ENCODE results near the gene MTMR12.
"Not testable (repeated sequence)": the region's sequence is repeated elsewhere in the genome, so short reads cannot be mapped to it uniquely, and the experiment has no call there.

Gene MTMR12

DNA sequence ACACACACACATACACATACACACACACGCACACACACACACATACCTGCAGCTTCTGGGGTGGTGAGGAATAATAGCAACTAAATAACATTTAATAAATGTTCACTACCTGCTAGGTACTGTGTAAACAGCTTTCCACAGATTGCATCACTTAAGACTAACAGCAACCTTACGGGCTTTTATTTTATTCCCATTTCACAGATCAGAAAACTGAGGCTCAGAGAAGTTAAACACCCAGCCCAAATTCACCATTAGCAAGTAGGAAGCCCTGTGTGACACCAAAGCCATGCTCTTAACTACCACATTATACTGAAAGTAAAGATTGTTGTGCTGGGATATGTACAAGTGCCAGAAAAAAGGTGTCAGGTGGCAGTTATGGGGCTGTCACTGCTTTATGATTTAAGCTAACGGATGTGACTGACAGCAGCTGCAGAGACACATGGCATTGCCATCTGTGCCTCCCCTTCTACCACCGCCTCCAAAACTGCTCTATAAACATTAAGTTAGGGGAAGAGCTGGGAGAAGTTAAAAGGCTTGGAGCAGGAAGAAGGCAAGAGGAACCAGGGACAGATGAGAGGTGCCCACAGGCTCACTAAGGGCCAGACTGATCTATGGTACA, 13.6 kb downstream of the MTMR12 start:
- DNase-seq (ENCODE audit: low read depth in 4 of 4, low spot score in 1 of 4): no peak

DNA sequence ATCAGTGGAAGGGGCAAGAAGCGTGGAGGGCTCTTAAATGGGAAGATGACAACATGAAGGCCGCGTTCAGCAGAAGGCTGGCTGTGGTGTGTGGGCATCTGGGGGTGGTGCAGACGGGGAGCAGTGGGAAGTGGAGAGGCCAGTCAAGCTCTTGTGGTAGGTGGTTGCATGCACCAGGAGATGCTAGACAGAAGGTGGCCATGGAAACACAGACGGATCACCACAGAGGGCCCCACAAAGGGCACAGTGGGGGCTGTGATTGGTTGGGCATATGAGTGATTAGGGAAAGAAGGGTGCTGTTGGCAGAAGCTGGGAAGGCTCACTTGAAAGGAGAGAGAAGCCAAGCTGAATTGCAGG, 14.7 kb downstream of the MTMR12 start:
- DNase-seq (ENCODE audit: low read depth in 4 of 4, low spot score in 1 of 4): no peak

- DNase-seq (ENCODE audit: low read depth in 4 of 4, low spot score in 1 of 4): no peak
These were observed 15.3 kb downstream of the MTMR12 start for GRCh38 chr5:32297181-32298058.

- DNase-seq (ENCODE audit: low read depth in 4 of 4, low spot score in 1 of 4): not testable (repeated sequence)
These were observed 16.6 kb downstream of the MTMR12 start for GRCh38 chr5:32295966-32296772.

- no peak for DNase-seq (ENCODE audit: low read depth in 4 of 4, low spot score in 1 of 4)
These were observed 21.1 kb downstream of the MTMR12 start for GRCh38 chr5:32291591-32291990.

GRCh38 chr5:32290922-32291321, 21.8 kb downstream of the MTMR12 start:
- no peak for DNase-seq (ENCODE audit: low read depth in 4 of 4, low spot score in 1 of 4)

- not testable (repeated sequence) for DNase-seq (ENCODE audit: low read depth in 4 of 4, low spot score in 1 of 4)
These were observed 22.2 kb downstream of the MTMR12 start for GRCh38 chr5:32290501-32290900.

GRCh38 chr5:32289986-32290385, 22.8 kb downstream of the MTMR12 start:
- not testable (repeated sequence) for DNase-seq (ENCODE audit: low read depth in 4 of 4, low spot score in 1 of 4)

GRCh38 chr5:32288135-32288534, 24.6 kb downstream of the MTMR12 start:
- DNase-seq (ENCODE audit: low read depth in 4 of 4, low spot score in 1 of 4): not testable (repeated sequence)

DNA sequence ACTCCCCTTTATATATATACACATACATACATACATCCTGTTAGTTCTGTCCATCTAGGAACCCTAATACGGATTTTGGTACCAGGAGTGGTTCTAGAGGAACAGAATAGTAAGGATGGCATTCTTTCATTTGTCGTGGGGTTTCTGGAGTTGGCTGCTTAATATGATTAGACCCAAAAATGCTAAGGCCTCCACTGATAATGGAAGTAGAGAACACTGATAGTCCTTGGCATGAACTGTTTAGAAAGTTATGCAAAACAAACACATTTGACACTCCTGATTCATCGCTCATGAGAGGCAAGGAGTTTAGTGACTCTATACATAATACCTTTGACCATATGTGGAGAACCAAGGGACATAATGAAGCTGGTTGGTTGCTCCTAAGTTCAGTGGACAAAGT, 25.2 kb downstream of the MTMR12 start:
- DNase-seq (ENCODE audit: low read depth in 4 of 4, low spot score in 1 of 4): not testable (repeated sequence)

DNA sequence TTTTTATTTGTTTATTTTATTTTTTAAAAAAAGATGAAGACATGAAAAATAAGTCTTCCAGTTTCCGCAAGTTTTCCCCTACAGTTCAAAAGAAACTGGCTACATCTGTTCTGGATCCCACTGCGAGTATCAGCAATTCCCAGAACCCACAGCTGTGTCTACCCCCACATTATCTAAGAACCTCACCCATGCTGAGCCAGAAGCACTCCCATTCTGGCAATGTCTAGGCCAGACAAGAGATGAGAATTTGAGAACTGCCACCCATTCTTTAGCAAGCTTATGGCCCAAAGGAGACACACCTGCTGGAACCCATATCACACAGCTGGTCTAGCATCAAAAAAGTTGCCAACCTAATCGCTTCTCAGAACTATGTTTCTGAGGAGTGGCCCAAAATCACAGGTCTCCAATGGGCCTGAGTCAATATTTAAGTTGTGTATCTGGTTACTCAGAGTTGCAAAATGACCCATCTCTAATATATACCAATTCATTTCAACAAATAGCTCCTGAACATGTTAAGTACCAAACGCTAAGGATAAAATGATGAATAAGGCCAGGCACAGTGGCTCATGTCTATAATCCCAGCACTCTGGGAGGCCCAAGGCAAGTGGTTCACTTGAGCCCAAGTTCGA, 27.1 kb downstream of the MTMR12 start:
- no peak for DNase-seq (ENCODE audit: low read depth in 4 of 4, low spot score in 1 of 4)

- no peak for DNase-seq (ENCODE audit: low read depth in 4 of 4, low spot score in 1 of 4)
These were observed 29.0 kb downstream of the MTMR12 start for GRCh38 chr5:32283539-32284377.

GRCh38 chr5:32283061-32283460, 29.7 kb downstream of the MTMR12 start:
- DNase-seq (ENCODE audit: low read depth in 4 of 4, low spot score in 1 of 4): no peak

DNA sequence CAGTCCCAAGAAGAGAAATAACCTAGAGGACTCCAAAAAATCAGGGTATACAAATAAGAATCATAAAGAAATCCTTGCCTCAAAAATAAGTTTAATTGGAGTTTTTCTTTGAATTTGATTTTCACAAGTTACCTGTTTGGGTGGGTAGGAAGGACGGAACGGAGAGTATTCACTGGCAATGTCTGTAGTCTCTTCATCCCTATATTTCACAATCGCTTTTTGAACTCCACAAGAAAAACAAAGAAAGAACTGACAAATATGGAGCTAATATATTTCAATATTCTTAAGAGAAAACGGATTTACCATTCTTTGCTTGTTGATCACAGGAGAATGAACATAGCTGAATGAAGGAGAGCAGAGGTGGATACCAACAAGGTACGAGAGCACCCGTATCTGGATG, 30.1 kb downstream of the MTMR12 start:
- DNase-seq (ENCODE audit: low read depth in 4 of 4, low spot score in 1 of 4): no peak

DNA sequence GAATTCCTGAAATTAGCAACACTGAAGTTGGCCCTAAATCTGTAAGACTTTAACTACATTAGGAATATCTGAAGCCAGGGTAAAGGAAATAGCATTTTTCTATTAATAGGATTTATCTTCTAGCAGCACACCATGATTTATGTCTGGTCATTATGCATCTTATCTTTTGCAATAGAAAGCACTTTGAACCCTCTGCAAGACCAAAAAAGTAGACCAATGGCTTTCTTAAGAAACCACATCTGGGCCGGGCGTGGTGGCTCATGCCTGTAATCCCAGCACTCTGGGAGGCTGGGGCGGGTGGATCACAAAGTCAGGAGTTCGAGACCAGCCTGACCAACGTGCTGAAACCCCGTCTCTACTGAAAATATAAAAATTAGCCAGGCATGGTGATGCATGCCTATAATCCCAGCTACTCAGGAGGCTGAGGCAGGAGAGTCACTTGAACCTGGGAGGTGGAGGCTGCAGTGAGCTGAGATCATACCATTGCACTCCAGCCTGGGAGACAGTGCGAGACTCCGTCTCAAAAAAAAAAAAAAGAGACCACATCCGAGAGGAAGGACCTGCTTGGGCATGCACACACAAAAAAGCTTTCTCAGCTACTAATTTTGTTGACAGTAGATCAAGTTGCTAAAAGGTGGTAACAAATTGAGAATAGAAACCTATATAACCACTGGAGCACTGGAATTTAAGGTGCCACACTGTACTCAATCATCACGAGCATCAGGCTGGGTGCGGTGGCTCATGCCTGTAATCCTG, 31.2 kb downstream of the MTMR12 start:
- not testable (repeated sequence) for DNase-seq (ENCODE audit: low read depth in 4 of 4, low spot score in 1 of 4)

GRCh38 chr5:32280656-32281081, 32.1 kb downstream of the MTMR12 start:
- peak in 1 of 4 experiments; percentile 4 for DNase-seq (ENCODE audit: low read depth in 4 of 4, low spot score in 1 of 4)

DNA sequence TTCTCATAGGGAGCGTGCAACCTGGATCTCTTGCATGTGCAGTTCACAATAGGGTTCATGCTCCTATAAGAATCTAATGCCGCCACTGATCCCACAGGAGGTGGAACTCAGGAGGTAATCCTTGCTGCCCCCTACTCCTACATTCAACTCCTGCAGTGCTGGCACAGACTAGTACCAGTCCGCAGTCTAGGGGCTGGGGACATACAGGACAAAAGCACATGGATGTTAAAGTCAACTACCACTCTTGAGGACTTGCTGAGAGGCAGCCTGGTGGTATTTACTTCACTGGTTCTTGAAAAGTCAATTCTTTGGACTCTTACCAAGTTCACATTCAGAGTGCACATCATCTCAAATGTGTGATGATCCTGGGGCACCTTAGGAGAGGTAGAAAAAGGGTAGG, 33.0 kb downstream of the MTMR12 start:
- no peak for DNase-seq (ENCODE audit: low read depth in 4 of 4, low spot score in 1 of 4)

GRCh38 chr5:32279223-32279622, 33.5 kb downstream of the MTMR12 start:
- DNase-seq (ENCODE audit: low read depth in 4 of 4, low spot score in 1 of 4): no peak

DNA sequence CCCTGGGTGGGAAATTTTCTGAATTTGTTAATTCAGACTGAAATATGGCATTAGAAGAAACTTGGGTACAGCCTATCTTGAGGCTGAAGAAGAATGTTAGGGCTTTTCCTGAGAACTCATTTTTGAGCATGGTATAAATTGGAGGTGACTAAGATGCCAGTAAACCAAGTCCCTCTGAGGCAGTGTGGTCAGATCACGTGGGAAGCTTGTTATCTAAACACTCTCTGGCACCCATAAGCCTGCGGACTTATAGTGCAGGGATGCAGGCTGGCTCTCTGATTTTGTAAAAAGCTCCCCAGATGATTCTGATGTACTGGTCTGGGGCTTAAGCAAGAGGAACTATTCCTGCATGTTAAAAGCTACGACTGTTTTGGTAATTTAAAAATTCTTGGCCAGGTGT, 34.3 kb downstream of the MTMR12 start:
- DNase-seq (ENCODE audit: low read depth in 4 of 4, low spot score in 1 of 4): no peak

DNA sequence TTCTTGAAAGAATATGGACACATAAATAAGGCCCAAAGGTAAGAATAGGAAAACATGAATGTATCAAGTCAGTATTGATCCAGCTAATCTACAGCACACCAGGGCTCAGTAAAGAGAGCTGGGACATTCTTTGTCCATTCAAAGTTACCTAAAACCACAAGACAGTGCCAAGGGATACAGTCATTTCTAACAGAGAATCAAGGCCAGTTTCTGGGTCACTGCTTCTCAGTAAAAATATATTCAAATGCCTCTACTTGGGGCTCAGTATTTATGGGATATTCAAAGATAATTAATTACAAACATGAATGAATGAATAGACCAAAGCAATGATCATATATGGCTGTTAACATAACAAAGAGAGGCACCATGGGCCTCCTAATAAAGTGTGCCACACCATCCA, 34.9 kb downstream of the MTMR12 start:
- DNase-seq (ENCODE audit: low read depth in 4 of 4, low spot score in 1 of 4): no peak
